PC-9 (cell line): Measurements from ENCODE around the gene PEX14. TPM values are rescaled to one million over a fixed set of nuclear protein-coding genes. Genes with fewer than 3 reads are reported as not detected.

Experiments used
- BruUV-seq: library from RNA; stranded (reverse); fragments of 400-500 nt; replicated peaks from 2 replicates; lab custom pipeline; 2021; lab: Mats Ljungman, UMichigan
- CTCF ChIA-PET: fragments of 300-600 bp; sonication (Branson Sonifier 250); formaldehyde crosslinking; loops from one replicate; lab custom pipeline; 2022; ENCODE audit warnings: antibody characterized with exemption; lab: Charles Lee
- POLR2A ChIA-PET: fragments of 300-600 bp; sonication (Branson Sonifier 250); formaldehyde crosslinking; loops from one replicate; lab custom pipeline; 2022; ENCODE audit warnings: antibody characterized with exemption; ENCODE audit not compliant: unreplicated experiment; lab: Charles Lee
- DNase-seq, 2 experiments: peaks; one replicate each; pipeline versions ENCODE4 v3.0.0 to v3.0.0-alpha.2; 2015 to 2022; ENCODE audit warnings: mixed read lengths in 1 of 2
- H2AFZ ChIP-seq: fragments of 200-600 bp; sonication (generic); 2 replicates; pipeline ENCODE4 v1.8.1; 2017; ENCODE audit warnings: antibody characterized with exemption
- H3F3A ChIP-seq: fragments of 200-600 bp; sonication (generic); 2 replicates; pipeline ENCODE4 v1.8.1; 2017; ENCODE audit warnings: antibody characterized with exemption, mild to moderate bottlenecking, low read depth; ENCODE audit not compliant: insufficient read depth
- H3K27ac ChIP-seq: fragments of 200-600 bp; sonication (generic); 2 replicates; pipeline ENCODE4 v1.6.1; 2016; ENCODE audit warnings: mixed run types
- H3K27me3 ChIP-seq: fragments of 200-600 bp; sonication (generic); 2 replicates; pipeline ENCODE4 v1.6.1; 2016; ENCODE audit warnings: low read depth, mixed run types; ENCODE audit not compliant: insufficient read depth
- H3K36me3 ChIP-seq: fragments of 200-600 bp; sonication (generic); 2 replicates; pipeline ENCODE4 v1.6.1; 2016; ENCODE audit warnings: low read depth, mixed run types
- H3K4me1 ChIP-seq: fragments of 200-600 bp; sonication (generic); replicated peaks from 2 replicates; pipeline ENCODE4 v1.6.1; 2016; ENCODE audit warnings: mixed run types; ENCODE audit not compliant: insufficient read depth
- H3K4me2 ChIP-seq: fragments of 200-600 bp; sonication (generic); 2 replicates; pipeline ENCODE4 v1.6.1; 2017; ENCODE audit warnings: mixed run types
- H3K4me3 ChIP-seq: fragments of 200-600 bp; sonication (generic); 2 replicates; pipeline ENCODE4 v1.6.1; 2016; ENCODE audit warnings: mixed run types
- H3K79me2 ChIP-seq: fragments of 200-600 bp; sonication (generic); 2 replicates; pipeline ENCODE4 v1.6.1; 2017; ENCODE audit warnings: low read depth, mixed run types
- H3K9me2 ChIP-seq: fragments of 200-600 bp; sonication (generic); 2 replicates; pipeline ENCODE4 v1.8.1; 2017; ENCODE audit warnings: mild to moderate bottlenecking; ENCODE audit not compliant: insufficient read depth
- H3K9me3 ChIP-seq: fragments of 200-600 bp; sonication (generic); 2 replicates; pipeline ENCODE4 v1.8.1; 2016; ENCODE audit warnings: low read depth; ENCODE audit not compliant: insufficient read depth
- H4K20me1 ChIP-seq: fragments of 200-600 bp; sonication (generic); 2 replicates; pipeline ENCODE4 v1.8.1; 2017; ENCODE audit not compliant: insufficient read depth
- CTCF ChIP-seq: fragments of 200-600 bp; sonication (generic); conservative IDR thresholded peaks from 2 replicates; pipeline ENCODE4 v1.6.1; 2017; ENCODE audit warnings: mixed run types, antibody characterized with exemption, mild to moderate bottlenecking, moderate library complexity
- EZH2 ChIP-seq: fragments of 200-600 bp; sonication (generic); IDR thresholded peaks from 2 replicates; pipeline ENCODE4 v1.8.0; 2017; ENCODE audit warnings: antibody characterized with exemption, low read depth
- intact Hi-C: fragments of 100-400 bp; cut with micrococcal nuclease; formaldehyde crosslinking; loops from one replicate; pipeline ENCODE4 v1.10.0; 2022; ENCODE audit not compliant: unreplicated experiment
- total RNA-seq: library from RNA; stranded (reverse); gene quantifications from 2 replicates; pipeline ENCODE4 v1.2.3, GENCODE V29; 2021

PEX14 gene
- total RNA-seq, 1 experiment from 2014 or later = 28.3 TPM

- Histone ChIP-seq H3F3A (no peaks in the 10 kb centered on the region), H3K79me2 (peaks cover 79% of the 10 kb centered on the region), H3K4me1 (peaks cover 19% of the 10 kb centered on the region), H3K27me3 (no peaks in the 10 kb centered on the region), H4K20me1 (no peaks in the 10 kb centered on the region; the same call in 1 of the 2 replicates), H3K4me2 (no peak overlapping the region), H3K36me3 (no peaks in the 10 kb centered on the region), H3K9me2 (no peaks in the 10 kb centered on the region), H3K27ac (no peak overlapping the region), H2AFZ (no peak overlapping the region), H3K4me3 (no peak overlapping the region), H3K9me3 (no peaks in the 10 kb centered on the region)
- intact Hi-C loops = no loop called here
- TF ChIP-seq CTCF (no peak), EZH2 (no peak)
- BruUV-seq = no TSS peak
- ChIA-PET POLR2A (no interaction called here), CTCF (interaction anchor here (0.6 kb wide), 1 partner anchor 643 kb away, joined by 4 read pairs; no protein-coding TSS in a partner anchor)
- no peak for DNase-seq
Observed at GRCh38 chr1:10480614-10481013, 5.9 kb downstream of the PEX14 start.

- CTCF ChIA-PET = interaction anchor here (0.6 kb wide), 1 partner anchor 10 kb away, joined by 5 read pairs; no protein-coding TSS in a partner anchor
- POLR2A ChIA-PET = no interaction called here
- H3K79me2 ChIP-seq = peaks cover 55% of the 10 kb centered on the region
Observed at GRCh38 chr1:10484521-10484920, 9.8 kb downstream of the PEX14 start.

GRCh38 chr1:10489291-10490055 lies 14.7 kb downstream of the PEX14 start:
- BruUV-seq = no TSS peak
- intact Hi-C loops = no loop called here

More at GRCh38 chr1:10484521-10484920, 9.8 kb downstream of the PEX14 start:
- Histone ChIP-seq H3K4me3 (no peak overlapping the region), H3K4me2 (no peak overlapping the region), H3F3A (no peaks in the 10 kb centered on the region), H4K20me1 (no peaks in the 10 kb centered on the region; the same call in 1 of the 2 replicates), H3K9me2 (no peaks in the 10 kb centered on the region), H2AFZ (no peak overlapping the region), H3K27me3 (no peaks in the 10 kb centered on the region), H3K9me3 (no peaks in the 10 kb centered on the region), H3K4me1 (no peaks in the 10 kb centered on the region), H3K27ac (no peak overlapping the region), H3K36me3 (no peaks in the 10 kb centered on the region)
- TF ChIP-seq CTCF = no peak
- no peak for TF ChIP-seq EZH2
- no TSS peak for BruUV-seq
- intact Hi-C loops = no loop called here
- no peak for DNase-seq

More at GRCh38 chr1:10489291-10490055, 14.7 kb downstream of the PEX14 start:
- H3K79me2 ChIP-seq = peaks cover 22% of the 10 kb centered on the region; the same call in 1 of the 2 replicates
- no peaks in the 10 kb centered on the region for H3K27me3 ChIP-seq
- ChIA-PET CTCF (no interaction called here), POLR2A (no interaction called here)
- no peaks in the 10 kb centered on the region for H3K4me1 ChIP-seq
- H3K4me2 ChIP-seq = no peak overlapping the region
- TF ChIP-seq EZH2 = no peak
- TF ChIP-seq CTCF = no peak
- H3F3A ChIP-seq = peaks cover 4% of the 10 kb centered on the region; the same call in 1 of the 2 replicates
- H4K20me1 ChIP-seq = 0 out of 2 replicates have a peak, but pooled peaks cover 2% of the 10 kb centered on the region
- no peak overlapping the region for H3K4me3 ChIP-seq
- no peaks in the 10 kb centered on the region for H3K9me3 ChIP-seq
- H3K27ac ChIP-seq = no peak overlapping the region
- no peak overlapping the region for H2AFZ ChIP-seq
- no peaks in the 10 kb centered on the region for H3K36me3 ChIP-seq
- no peaks in the 10 kb centered on the region for H3K9me2 ChIP-seq
- no peak for DNase-seq
